ENCODE data around the gene GULP1. TPM values are rescaled to one million over a fixed set of nuclear protein-coding genes. Genes with fewer than 3 reads are reported as not detected.

GULP1 gene
- total RNA-seq, 1 donor from 2014 or later: 95.5 TPM

DNA sequence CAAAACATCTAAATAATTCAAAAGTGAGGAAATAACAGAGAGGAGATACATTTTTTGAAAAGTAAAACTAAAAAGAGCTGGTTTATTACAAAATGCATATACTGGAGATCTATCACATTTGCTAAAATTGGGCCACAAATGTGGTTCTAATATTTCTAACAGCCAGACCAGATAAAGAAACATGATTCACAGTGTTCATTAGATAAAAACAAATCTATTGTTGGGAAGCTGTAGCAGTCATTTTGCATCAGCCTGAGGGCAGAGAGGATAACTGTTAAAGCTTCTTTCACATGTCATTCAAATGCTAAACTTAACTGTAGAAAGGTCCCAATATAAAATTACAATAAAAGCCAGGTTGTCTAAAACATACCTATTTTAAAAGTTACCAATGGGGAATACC lies 148.3 kb downstream of the GULP1 start:
- Histone ChIP-seq H3K4me3 (ENCODE audit: low read depth, low read length) (no peak overlapping the region), H3K27me3 (ENCODE audit: control insufficient read depth, insufficient read depth, low read length) (no peaks in the 10 kb centered on the region), H3K36me3 (ENCODE audit: control insufficient read depth, insufficient read depth, low read length) (no peaks in the 10 kb centered on the region)
- no peak for DNase-seq (ENCODE audit: low read depth)
- TF ChIP-seq CTCF (IDR thresholded peaks at IDR 0.05; ENCODE audit: insufficient read depth, low read length, poor library complexity, severe bottlenecking): no peak

DNA sequence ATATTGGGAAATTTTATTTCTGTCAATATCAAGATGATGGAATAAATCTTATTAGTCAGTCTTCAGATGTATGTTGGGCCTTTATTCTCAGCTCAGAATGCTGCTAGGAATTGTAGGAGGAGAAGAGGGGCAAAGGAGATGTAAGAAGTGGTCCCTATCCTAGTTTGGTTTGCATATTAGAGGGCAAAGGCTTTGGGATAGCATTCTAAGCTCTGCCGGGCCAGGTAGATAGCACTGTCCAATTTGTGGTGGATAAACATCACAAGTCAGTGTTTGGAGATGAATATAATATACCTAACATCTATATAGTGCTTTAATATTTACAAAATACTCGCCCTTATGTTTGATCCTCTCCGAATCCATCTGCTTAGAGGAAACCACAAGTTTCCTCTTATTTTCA lies 149.2 kb downstream of the GULP1 start:
- no peaks in the 10 kb centered on the region for H3K36me3 ChIP-seq (ENCODE audit: control insufficient read depth, insufficient read depth, low read length)
- no peak for DNase-seq (ENCODE audit: low read depth)
- no peak for TF ChIP-seq CTCF (IDR thresholded peaks at IDR 0.05; ENCODE audit: insufficient read depth, low read length, poor library complexity, severe bottlenecking)
- no peaks in the 10 kb centered on the region for H3K27me3 ChIP-seq (ENCODE audit: control insufficient read depth, insufficient read depth, low read length)
- no peak overlapping the region for H3K4me3 ChIP-seq (ENCODE audit: low read depth, low read length)

- no peaks in the 10 kb centered on the region for H3K36me3 ChIP-seq (ENCODE audit: control insufficient read depth, insufficient read depth, low read length)
- H3K27me3 ChIP-seq (ENCODE audit: control insufficient read depth, insufficient read depth, low read length): no peaks in the 10 kb centered on the region
- no peak for TF ChIP-seq CTCF (IDR thresholded peaks at IDR 0.05; ENCODE audit: insufficient read depth, low read length, poor library complexity, severe bottlenecking)
- no peak for DNase-seq (ENCODE audit: low read depth)
- no peak overlapping the region for H3K4me3 ChIP-seq (ENCODE audit: low read depth, low read length)
Observed at GRCh38 chr2:188441288-188441947, 149.7 kb downstream of the GULP1 start.

DNA sequence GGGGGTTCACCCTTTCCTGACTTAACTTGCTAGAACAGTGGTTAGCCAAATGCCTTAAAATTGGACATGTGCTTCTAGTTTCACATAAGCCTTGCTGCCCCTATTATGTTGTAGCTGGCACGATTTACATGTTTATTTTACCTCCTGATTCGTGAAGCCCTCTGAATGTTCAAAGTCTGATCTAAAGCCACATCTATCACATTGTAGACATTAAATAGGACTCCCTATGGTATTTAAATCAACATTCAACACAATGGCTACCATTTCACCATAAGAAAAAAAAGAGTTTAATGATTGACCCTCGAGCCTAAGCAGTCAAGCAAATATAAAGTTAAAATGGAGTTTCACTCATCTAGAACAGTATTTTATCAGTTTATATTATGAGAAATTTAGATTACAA lies 151.5 kb downstream of the GULP1 start:
- Histone ChIP-seq H3K27me3 (ENCODE audit: control insufficient read depth, insufficient read depth, low read length) (no peaks in the 10 kb centered on the region), H3K4me3 (ENCODE audit: low read depth, low read length) (no peak overlapping the region), H3K36me3 (ENCODE audit: control insufficient read depth, insufficient read depth, low read length) (no peaks in the 10 kb centered on the region)
- no peak for DNase-seq (ENCODE audit: low read depth)
- TF ChIP-seq CTCF (IDR thresholded peaks at IDR 0.05; ENCODE audit: insufficient read depth, low read length, poor library complexity, severe bottlenecking): no peak

- no peak for TF ChIP-seq CTCF (IDR thresholded peaks at IDR 0.05; ENCODE audit: insufficient read depth, low read length, poor library complexity, severe bottlenecking)
- Histone ChIP-seq H3K27me3 (ENCODE audit: control insufficient read depth, insufficient read depth, low read length) (no peaks in the 10 kb centered on the region), H3K36me3 (ENCODE audit: control insufficient read depth, insufficient read depth, low read length) (no peaks in the 10 kb centered on the region), H3K4me3 (ENCODE audit: low read depth, low read length) (no peak overlapping the region)
- DNase-seq (ENCODE audit: low read depth): no peak
Observed at GRCh38 chr2:188444106-188444835, 152.6 kb downstream of the GULP1 start.

All from kidney epithelial cell (primary cell).